Activated naive CD4-positive, alpha-beta T cell treated with anti-CD3 and anti-CD28 coated beads, Interleukin-2, amount 50 U/mL, for 16 hours (primary cell): ENCODE data around the gene AMDHD2.
"Not testable (repeated sequence)": the region's sequence is repeated elsewhere in the genome, so short reads cannot be mapped to it uniquely, and the experiment has no call there.

Source experiments
- DNase-seq: peaks from one replicate; pipeline ENCODE4 v3.0.0-alpha.2; 2020

Gene AMDHD2, protein sequence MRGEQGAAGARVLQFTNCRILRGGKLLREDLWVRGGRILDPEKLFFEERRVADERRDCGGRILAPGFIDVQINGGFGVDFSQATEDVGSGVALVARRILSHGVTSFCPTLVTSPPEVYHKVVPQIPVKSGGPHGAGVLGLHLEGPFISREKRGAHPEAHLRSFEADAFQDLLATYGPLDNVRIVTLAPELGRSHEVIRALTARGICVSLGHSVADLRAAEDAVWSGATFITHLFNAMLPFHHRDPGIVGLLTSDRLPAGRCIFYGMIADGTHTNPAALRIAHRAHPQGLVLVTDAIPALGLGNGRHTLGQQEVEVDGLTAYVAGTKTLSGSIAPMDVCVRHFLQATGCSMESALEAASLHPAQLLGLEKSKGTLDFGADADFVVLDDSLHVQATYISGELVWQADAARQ

GRCh38 chr16:2520097-2520783 lies at the start of gene AMDHD2:
Gene AMDHD2 (plus strand): TSS chr16:2520371. CDS start chr16:2520459, 88 bp downstream.
- DNase-seq, result peak; percentile 91

- no peak for DNase-seq
Measured at GRCh38 chr16:2470603-2471015, 49.6 kb upstream of the AMDHD2 start.

DNA sequence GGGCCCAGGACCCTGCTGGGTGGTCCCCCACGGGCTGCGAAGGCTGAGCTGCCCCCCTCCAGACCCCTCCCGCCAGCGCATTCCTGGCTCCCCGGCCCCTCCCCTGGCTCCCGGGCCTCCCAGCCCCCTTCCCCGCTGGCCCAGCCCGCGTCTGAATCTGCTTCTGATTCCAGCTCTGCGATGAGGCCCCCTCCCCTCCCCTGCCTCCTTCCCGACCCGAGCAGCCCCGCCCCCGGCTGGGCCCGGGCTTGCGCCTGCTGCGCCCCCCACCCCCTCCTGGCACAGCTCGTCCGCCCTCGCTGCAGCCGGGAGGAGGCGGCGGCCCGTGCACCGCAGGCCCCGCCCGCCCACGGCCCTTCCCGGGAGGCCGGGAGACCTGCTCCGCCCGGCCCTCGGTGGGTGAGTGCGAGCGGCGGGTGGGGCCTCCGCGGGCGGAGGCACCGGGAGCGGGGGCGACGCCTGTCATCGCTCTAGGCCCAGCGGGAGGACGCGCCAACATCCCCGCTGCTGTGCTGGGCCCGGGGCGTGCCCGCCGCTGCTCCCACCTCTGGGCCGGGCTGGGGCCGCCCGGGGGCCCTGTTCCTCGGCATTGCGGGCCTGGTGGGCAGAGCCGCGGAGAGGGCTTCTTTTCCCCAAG lies 49.0 kb upstream of the AMDHD2 start, which contains the start of gene NTN3:
NTN3 (plus strand) TSS at position 282 of the 637 bp plus-strand sequence. CDS start 405 bp downstream, outside the sequence.
- no peak for DNase-seq

DNA sequence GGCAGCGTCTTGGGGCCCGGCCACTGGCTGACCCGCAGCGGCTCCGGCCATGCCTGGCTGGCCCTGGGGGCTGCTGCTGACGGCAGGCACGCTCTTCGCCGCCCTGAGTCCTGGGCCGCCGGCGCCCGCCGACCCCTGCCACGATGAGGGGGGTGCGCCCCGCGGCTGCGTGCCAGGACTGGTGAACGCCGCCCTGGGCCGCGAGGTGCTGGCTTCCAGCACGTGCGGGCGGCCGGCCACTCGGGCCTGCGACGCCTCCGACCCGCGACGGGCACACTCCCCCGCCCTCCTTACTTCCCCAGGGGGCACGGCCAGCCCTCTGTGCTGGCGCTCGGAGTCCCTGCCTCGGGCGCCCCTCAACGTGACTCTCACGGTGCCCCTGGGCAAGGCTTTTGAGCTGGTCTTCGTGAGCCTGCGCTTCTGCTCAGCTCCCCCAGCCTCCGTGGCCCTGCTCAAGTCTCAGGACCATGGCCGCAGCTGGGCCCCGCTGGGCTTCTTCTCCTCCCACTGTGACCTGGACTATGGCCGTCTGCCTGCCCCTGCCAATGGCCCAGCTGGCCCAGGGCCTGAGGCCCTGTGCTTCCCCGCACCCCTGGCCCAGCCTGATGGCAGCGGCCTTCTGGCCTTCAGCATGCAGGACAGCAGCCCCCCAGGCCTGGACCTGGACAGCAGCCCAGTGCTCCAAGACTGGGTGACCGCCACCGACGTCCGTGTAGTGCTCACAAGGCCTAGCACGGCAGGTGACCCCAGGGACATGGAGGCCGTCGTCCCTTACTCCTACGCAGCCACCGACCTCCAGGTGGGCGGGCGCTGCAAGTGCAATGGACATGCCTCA lies 48.3 kb upstream of the AMDHD2 start:
- no peak for DNase-seq

GRCh38 chr16:2472488-2472864 lies 47.7 kb upstream of the AMDHD2 start:
- DNase-seq, result no peak

GRCh38 chr16:2472885-2473445 lies 47.2 kb upstream of the AMDHD2 start:
- DNase-seq, result no peak

- DNase-seq, result peak; percentile 44
Measured at GRCh38 chr16:2473446-2473926, 46.7 kb upstream of the AMDHD2 start.

DNA sequence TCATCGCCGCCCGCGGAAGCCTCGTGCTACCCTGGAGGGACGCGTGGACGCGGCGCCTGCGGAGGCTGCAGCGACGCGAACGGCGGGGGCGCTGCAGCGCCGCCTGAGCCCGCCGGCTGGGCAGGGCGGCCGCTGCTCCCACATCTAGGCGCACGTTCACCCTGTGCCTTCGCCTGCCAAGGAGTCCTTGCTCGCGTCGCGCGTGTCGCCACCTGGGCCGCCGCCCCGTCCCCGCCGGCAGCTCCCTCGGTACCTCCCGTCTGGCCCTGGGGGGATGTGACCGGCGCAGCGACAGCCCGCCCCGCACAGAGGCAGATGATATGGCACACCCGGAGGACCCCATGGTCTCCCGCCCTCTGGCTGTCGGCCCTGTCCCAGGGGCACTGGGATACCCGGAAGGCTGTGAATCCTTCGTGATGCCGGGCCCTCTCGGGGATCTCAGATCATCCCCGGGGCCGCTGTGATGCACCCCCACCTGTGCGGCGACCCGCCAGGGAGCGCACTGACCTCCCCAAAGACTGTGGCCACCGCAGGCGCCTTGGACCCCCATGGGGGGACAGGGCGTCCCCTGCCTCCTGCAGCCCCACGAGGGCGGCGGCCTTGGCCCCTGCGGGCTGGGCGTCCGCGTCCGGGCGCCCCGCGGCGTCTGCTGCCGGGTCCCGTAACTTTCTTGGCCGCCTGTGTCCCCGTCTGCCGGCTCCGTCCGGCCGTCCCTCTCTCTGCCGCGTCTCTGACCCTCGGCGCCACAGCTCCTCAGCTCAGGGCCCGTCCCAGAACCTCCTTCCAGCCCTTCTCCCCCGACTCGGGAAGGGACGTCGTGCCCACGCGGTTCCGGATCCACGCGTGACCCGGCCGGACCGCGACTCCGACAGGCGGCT lies 45.9 kb upstream of the AMDHD2 start:
- DNase-seq, result peak; percentile 68

DNA sequence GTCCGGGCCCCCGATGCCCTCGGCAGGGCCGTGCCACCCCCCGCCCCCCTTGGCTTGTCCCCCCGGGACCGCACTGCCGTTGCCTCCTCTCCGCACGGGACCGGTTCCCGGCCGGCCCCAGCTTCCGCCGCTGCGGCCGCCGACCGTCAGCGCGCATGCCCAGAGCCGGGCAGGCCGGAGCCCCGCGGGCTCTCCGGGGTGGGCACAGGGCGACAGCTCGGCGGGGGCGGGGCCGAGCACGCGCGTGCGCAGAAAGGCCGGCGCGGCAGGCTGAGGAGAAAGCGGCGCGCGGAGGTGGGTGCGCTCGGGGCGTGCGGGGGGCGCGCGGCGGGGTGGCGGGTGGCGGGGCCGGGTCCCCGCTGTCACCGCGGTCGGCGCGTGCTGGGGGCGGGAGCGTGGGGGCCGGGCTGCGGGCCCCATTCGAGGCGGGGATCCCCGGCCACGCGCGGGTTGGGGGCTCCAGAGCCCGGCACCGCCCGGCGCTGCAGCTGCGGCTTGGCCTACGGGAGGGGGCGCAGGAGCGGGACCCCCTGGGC lies 45.2 kb upstream of the AMDHD2 start, which contains the start of gene TBC1D24:
TBC1D24 (plus strand) TSS at position 251 of the 536 bp plus-strand sequence. CDS start 21,022 bp downstream, outside the sequence.
- peak; percentile 80 for DNase-seq

GRCh38 chr16:2475413-2476344 lies 44.5 kb upstream of the AMDHD2 start:
- DNase-seq, result peak; percentile 38

DNA sequence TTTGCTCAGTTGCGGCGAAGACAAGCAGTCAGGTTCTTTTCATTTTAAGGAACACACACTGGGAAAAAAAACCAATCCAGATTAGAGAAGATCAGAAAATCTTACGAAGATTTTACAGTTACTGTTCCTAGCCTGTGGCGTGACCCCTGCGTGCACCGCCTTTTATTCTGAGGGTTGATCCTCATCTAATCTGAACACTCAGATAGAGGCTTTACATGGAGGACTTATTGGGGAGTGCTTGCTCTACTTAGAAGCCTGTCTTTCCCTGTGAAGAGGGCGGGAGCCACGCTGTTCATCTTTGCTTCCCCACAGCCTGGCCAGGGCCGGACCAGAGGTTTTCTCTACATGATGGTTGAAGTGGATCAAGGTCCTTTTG lies 43.8 kb upstream of the AMDHD2 start:
- no peak for DNase-seq

- DNase-seq, result no peak
Measured at GRCh38 chr16:2476741-2477140, 43.4 kb upstream of the AMDHD2 start.

- DNase-seq, result no peak
Measured at GRCh38 chr16:2477327-2477726, 42.8 kb upstream of the AMDHD2 start.

DNA sequence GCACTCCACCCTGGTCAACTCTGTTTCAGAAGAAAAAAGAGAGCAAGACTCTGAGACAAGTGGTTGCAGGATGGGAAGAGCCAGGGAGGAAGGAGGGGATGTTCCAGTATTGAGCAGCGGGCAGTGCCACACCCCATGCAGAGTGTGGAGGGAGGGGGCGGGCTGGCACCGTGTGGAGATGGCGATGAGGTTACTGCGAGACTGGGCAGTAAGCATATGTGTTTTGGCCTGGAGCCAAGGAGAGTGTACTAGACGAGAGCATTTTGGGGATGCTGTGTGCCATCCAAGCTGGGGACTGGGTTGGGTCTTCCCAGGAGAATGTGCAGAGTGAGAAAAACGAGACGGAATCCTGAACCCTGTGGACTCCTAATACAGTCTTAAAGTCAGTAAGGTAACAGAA lies 41.9 kb upstream of the AMDHD2 start:
- no peak for DNase-seq

DNA sequence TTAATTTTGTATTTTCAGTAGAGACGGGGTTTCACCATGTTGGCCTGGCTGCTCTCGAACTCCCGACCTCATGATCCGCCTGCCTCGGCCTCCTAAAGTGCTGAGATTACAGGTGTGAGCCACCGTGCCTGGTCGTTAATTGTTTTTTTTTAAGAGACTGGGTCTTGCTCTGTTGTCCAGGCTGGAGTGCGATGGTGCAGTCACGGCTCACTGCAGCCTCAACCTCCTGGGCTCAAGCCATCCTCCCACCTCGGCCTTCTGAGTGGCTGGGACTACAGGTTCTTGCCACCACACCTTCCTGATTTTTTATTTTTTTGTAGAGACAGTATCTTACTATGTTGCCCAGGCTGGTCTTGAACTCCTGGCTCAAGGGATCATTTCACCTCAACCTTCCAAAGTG lies 40.2 kb upstream of the AMDHD2 start:
- not testable (repeated sequence) for DNase-seq

- DNase-seq, result no peak
Measured at GRCh38 chr16:2480948-2481347, 39.2 kb upstream of the AMDHD2 start.

GRCh38 chr16:2481676-2482075 lies 38.5 kb upstream of the AMDHD2 start:
- DNase-seq, result no peak

DNA sequence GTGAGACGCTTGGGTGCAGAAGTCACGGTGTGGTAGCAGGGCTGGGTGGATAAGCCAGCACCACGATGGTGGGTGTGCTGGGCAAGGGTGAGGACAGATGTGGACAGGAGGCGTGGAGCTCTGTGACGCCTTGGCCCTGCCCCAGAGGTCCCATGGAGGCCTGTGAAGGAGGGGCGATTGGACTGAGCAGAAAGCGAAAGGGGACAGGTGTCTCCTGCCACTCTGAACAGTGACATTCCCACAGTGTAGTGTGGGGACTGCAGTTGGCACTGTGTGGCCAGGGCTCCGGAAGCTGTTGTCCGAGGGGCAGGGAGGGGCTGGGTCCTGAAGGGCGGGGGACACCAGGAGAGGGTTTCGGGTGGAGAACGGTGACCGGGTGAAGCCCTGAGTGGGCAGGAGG lies 37.9 kb upstream of the AMDHD2 start:
- no peak for DNase-seq

DNA sequence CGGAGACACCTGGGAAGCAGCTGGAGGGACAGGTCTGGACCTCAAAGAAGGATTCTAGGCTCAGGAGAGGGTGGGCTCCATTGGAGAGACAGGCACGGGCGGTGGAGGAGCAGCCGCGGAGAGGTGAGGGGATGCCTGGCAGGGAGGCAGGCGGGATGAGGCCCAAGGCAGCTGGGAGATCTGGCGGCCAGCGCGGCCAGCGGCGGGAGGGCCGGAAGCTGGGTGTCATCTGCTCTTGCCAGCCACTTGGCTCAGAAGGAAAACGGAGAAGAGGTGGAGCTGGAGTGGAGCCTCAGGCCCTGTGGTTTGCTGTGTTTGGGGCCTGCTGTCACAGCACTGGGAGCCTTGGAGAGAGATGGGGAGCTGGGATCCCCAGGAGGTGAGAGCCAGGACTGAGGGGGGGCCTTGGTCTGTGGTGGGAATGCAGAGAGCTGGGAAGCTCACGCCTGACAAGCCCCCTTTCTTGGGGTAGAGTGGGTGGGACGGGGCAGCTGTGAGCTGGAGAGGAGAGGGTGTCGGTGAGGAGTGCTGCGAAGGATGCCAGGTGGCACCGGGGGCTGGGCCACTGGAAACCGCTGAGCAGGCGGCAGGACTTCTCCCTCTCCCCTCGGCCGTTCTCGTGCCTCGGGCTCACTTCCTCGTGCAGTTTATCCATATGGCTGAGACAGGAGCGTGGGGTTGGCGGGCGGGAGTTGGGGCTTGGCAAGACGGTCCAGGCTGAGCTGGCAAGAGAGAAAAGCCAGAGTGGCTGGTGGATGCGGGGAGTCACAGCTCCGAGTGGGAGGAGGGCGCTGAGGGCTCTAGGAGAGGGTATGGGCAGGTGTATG lies 37.2 kb upstream of the AMDHD2 start:
- no peak for DNase-seq
